Fibroblast of skin of left quadriceps (primary cell): ENCODE data around the gene TTI1.
"Not testable (repeated sequence)": the region's sequence is repeated elsewhere in the genome, so short reads cannot be mapped to it uniquely, and the experiment has no call there.

Experiments used
- DNase-seq, 2 experiments: peaks; one replicate each; pipeline ENCODE4 v3.0.0-alpha.2; 2013; ENCODE audit warnings: low read depth in 2 of 2

The TTI1 gene

GRCh38 chr20:37969949-37970855, 63.1 kb downstream of the TTI1 start:
- no peak for DNase-seq

- DNase-seq, result no peak
Measured at GRCh38 chr20:37968841-37969401, 64.3 kb downstream of the TTI1 start.

DNA sequence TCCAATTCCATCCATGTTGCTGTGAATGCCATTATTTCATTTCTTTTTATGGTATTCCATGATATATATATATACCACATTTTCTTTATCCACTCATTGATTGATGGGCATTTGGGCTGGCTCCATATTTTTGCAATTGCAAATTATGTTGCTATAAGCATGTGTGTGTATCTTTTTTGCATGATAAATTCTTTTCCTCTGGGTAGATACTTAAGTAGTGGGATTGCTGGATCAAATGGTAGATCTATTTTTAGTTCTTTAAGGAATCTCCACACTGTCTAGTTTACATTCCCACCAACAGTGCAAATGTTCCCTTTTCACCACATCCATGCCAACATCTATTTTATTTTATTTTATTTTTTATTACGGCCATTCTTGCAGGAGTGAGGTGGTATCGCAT, 69.8 kb downstream of the TTI1 start:
- DNase-seq, result not testable (repeated sequence)

- no peak for DNase-seq
Measured at GRCh38 chr20:37961066-37961465, 72.2 kb downstream of the TTI1 start.

- DNase-seq, result no peak
Measured at GRCh38 chr20:37958856-37959520, 74.3 kb downstream of the TTI1 start.

DNA sequence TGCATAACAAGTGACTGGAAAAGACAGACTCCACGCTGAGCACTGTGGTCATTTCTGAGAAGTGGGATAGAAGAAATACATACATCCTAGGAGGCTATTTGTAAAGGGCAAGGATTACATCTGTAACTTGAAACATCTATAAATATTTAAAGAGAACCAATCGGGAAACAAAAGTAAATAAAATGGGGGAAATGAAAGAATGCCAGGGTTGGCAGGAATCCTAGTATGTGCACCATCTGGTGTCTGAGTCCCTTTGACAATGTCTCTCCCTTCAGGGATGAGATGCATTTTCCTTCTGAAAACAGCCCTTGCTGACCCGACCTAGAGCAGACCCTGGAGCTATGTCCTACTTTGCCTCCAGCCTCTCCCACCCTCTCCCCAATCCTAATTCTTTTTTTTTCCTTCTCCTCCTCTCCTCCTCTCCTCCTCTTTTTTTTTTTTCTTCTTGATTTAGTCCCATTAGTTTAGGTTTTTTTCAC, 77.1 kb downstream of the TTI1 start:
- no peak for DNase-seq

DNA sequence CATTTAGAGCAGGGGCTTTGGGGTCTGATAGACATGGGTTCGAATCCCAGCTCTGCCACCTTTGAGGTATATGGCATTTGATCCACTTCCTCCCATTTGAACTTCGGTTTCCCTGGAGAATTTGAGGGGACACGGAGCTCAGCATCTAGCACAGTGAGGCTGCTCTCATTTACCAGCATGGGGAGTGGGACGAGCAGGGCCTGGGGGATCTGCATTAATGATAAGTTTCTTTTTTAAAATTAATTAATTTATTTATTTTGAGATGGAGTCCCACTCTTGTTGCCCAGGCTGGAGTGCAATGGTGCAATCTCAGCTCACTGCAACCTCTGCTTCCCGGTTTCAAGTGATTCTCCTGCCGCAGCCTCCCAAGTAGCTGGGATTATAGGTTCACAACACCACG, 77.7 kb downstream of the TTI1 start:
- no peak for DNase-seq

DNA sequence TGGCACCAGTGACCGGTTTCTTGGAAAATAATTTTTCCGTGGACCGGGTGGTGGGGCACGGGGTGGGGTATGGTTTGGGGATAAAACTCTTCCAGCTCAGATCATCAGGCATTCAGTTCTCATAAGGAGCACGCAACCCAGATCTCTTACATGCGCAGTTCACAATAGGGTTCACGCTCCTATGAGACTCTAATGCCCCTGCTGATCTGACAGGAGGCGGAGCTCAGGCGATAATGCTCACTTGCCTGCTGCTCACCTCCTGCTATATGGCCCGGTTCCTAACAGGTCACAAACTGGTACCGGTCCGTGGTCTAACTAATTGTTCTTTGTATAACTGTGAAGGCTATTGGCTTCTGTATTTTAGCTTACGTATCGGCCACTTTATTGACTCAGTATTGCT, 78.6 kb downstream of the TTI1 start:
- DNase-seq, result no peak

- no peak for DNase-seq
Measured at GRCh38 chr20:37954190-37954589, 79.1 kb downstream of the TTI1 start.

- DNase-seq, result no peak
Measured at GRCh38 chr20:37948956-37949355, 84.3 kb downstream of the TTI1 start.

DNA sequence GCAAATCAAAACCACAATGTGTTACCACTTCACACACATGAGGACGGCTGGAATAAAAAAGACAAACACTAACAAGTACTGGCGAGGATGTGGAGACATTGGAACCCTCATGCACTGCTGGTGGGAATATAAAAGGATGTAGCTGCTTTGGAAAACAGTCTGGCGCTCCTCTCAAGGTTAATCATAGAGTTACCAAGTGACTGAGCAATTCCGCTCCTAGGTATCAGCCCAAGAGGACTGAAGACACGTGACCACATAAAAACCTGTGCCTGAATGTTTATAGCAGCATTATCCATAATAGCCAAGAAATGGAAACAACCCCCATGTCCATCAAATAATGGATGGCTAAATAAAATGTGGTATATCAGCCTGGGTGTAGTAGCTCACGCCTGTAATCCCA, 85.3 kb downstream of the TTI1 start:
- no peak for DNase-seq

GRCh38 chr20:37946946-37947345, 86.3 kb downstream of the TTI1 start:
- no peak for DNase-seq

DNA sequence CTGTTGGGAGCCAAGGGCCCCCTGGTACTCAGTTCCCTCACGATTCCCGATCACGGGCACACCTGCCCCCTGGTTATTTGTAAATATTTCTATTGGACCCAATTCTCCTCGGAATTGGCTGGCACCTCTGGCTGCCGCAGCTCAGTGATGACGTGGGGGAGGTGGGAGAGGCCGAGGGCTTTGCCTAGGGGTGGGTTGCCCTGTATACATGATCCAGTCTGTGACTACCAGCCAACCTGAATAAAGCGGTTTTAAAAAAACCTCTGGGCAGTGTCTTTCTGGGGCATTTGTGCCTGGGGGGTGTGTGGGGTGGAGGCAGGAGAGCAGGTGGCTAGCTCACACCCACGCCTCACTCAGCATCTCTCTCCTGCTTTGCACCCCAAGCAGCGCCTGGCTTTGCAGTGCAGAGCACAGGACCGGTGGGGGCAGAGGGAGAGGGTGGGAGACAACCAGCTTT, 88.1 kb downstream of the TTI1 start:
- DNase-seq, result no peak

DNA sequence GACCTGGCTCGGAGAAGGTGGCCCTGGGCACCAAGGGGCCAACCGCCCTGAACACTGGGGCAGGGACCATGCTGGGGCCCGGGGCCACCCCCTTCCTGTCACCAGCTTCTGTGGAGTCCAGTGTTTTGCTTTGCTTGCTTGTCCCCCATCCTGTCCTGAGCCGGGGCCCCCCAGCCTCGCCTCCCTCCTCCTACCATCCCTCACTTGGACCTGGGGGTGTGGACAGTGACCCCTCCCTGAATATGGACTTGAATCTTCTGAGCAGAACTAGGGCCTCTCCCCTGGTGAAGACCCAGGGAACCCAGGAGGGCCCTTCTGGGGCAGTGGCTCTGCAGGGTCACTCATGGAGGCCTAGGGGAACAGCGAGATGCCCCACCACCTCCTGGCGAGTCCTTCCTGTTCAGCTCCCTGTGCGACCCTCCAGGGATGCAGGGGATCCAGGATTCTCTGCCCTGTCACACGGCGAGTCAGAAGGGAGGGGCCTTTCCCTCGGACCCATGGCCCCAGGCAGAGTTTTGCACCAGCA, 88.7 kb downstream of the TTI1 start:
- DNase-seq, result no peak

DNA sequence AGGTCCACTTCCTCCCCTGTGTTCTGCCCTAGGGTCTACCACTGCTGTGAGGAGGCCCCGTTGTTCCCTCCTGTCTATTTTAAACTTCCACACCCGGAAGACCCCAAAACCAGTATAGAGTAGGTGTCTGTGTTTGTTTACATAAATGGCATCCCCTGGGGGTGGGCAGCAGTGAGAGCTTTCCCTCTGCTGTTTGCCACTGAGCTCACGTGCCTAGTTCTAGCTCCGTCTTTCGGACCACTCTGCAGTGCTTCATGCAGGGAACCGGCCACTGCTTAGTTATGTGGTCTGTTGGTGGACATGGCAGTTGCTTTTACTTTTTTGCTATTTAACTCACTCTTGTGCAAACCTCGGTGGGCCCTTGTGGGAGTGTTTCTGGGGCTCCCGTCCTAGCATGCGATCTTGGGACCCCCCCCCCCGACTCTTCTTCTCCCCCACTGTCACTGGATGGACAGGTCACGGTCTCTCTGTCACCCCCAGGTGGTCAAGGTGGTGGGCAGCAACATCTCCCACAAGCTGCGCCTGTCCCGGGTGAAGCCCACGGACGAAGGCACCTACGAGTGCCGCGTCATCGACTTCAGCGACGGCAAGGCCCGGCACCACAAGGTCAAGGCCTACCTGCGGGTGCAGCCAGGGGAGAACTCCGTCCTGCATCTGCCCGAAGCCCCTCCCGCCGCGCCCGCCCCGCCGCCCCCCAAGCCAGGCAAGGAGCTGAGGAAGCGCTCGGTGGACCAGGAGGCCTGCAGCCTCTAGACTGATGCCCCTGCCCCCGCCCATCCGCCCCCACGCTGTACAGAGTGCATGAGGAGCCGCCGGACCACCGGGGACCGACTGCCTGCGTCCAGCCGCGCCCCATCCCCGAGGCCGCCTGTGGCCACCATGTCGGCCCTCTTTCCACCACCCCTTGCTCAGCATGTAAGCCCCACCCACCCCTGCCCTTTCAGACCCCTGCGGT, 89.5 kb downstream of the TTI1 start:
- no peak for DNase-seq

- DNase-seq, result no peak
Measured at GRCh38 chr20:37943033-37943432, 90.2 kb downstream of the TTI1 start.

DNA sequence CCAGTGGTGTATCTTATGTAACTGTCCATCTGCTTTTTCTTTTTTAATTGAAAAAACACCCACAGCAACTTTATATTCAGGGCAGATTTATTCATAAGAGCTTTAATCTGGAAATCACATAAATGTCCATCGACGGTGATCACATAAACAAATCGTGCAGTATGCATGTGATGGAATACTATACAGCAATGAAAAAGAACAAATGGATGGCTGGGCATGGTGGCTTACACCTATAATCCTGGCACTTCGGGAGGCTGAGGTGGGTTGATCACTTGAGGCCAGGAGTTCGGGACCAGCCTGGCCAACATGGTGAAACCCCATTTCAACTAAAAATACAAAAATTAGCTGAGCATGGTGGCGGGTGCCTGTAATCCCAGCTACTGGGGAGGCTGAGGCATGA, 91.3 kb downstream of the TTI1 start:
- DNase-seq, result no peak

DNA sequence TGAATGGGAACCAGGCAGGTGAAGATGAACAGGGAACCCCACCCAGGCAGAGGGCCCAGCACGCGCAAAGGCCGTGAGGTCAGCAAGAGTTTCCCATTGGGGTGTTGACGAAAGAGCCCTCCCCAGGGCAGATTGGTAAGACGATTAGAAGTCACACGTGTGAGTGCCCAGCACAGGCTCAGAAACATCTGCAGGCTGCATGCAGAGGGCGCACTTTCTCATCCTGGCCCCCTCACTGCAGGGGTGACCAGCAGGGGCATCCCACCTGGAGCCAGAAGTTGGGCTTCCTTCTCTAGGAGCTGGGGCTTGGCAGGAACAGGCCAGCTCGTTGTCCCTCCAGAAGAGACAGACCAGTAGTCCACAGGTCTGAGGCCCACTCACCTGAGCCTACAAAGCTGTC, 91.9 kb downstream of the TTI1 start:
- no peak for DNase-seq

- no peak for DNase-seq
Measured at GRCh38 chr20:37940858-37941257, 92.4 kb downstream of the TTI1 start.

DNA sequence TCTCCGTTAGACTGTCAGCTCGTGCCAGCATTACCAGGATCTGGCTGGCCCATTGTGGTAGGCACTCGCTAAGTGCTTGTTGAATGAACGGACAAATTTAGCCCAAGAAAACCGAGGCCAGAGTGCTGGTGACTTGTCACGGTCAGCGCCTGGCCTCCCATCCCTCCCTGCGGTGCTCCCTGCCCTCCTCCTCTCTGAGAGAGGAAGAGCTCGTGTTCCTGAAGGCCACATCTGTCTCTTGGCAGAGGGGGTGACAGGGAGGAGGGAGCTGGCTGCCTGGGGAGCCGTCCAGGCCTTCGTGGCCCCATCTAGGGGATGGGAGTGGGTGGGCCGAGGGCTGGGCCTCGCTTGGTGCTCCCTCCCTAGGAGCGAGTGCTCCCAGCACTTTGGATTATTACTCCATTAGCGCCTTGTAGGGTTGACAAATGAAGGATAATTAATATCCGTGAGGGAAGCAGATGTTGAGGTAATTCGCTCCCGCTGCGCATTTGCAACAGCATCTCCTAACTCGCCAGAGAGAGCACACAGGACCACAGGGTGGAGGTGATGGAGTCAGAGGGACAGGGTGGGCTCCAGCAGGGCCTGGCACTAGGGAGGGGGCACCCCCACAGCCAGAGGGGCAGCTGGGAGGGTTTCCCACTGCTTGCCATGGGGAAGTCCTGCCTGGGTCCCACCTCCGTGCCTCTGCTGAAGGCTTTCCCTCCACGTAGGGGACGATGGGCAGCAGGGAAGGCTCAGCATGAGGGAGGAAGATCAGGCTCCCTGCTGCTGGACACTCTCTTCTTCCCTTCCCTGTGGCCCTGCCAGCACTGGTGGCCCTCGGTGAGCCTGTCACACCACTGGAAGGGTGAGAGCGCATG, 93.3 kb downstream of the TTI1 start:
- no peak for DNase-seq
